NCI-H2029 treated with DMSO at 0.1 percent for 48 hours (cell line): ENCODE measurements around the gene SNAP47.

Source experiments
- DNase-seq: peaks from one replicate; lab custom pipeline; 2025; lab: John Stamatoyannopoulos, UW

The SNAP47 gene

DNA sequence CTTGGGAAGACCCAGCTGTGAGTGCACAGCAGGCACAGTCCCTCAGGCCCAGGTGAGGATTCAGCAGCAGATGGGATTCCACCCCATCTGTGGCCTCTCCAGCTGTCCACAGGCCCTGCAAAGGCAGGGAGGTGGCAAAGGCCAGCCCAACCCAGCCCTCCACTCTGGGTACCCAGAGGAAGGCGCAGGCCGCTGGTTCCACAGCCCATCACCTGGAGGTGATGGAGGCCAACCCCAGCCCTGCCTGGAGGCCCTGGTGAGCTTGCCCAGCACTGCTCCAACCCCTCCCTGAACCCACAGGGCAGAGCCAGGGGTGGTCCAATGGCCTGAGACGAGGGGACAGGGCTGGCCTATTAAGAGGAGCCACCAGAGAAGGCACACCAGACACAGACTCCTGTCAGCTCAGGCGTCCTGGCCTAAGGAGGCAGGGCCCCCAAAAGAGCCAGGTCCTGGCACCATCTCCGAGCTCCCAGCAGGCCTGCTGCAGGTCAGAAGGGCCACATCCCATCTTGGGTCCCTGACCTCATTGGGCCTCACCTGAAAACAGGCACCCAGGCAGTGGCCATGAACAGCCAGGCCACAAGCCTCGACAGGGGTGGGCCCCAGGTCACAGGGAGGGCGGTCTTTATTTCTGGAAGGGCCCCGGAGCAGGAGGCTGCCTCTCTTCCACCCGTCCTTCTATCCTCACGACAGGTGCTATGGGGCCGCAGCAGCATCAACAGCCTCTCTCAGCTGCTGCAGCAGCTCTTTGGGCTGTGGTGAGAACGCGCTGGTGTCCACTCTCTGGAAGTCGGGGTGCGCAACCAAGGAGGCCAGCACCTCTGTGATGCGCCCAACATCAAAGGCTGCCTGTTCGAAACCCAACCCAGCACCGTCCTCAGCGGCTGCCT lies 3.3 kb upstream of the SNAP47 start:
- no peak for DNase-seq

DNA sequence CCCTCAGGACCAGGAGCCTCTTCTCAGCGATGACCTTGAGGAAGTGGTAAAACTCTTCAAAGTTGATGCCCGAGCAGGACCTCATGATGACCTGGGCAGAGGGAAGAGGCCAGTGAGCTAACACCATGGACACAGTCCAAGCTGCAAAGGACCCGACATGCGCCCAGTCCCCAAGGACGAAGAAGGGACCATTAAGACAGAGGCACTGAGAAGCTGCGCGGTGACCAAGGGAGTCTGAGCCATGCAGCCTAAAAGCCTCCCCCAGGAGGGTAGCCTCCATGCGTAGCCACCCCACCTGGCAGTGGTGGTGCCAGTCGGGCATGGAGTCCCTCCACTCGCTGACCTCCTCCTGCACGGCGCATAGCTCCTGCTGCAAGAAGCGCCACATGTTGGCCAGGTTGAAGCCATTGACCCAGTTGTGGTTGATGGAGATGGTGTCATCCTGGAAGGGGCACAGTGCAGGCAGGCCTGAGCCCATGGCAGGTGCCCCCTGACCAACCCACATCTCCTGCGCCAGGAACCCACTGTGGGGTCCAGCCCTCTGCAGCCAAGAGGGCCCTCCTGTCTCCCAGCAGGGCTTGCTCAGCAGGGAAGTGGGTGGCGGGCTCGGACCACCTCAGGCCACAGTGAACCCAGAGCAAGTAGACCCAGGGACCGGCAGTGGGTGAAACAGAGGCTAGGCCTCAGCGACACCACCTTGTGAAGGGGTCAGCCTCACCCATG lies 2.5 kb upstream of the SNAP47 start:
- DNase-seq, result no peak

DNA sequence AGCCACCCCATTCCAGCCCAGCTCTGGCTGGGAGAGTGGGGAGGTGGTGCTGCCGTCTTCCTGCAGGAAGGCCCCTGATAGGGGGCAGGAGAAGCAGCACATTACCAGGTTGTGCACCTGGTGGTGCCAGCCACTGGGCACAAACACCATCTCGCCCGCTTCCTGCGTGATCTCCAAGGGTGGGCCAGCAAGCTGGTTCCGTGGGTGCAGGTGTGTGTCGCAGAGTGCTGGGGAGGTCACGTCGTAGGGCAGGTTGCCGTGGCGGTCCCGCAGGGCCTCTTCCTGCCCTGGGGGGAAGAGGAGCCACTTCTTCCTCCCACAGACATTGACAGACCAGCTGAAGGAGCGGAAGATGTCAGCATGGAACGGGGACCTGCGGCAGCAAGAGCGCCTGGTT lies 1.9 kb upstream of the SNAP47 start:
- no peak for DNase-seq

GRCh38 chr1:227733751-227734545 lies 1.3 kb upstream of the SNAP47 start:
- DNase-seq, result no peak

DNA sequence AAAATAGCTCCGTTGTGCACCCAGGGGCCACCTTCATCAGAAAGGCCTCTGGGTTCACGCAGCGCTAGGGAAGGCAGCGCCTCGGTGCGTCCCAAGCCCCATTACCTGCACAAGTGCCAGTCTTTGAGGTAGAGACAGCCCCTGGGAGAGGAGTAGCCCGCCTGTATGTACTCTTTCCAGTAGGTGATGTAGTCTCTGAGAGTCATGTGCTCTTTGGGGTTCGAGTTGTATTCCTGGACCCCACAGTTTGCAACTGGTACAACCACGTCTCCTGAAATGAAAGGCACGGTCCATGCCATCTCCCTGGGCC lies 734 bp upstream of the SNAP47 start:
- no peak for DNase-seq

GRCh38 chr1:227735539-227736285 lies 477 bp downstream of the SNAP47 start:
- no peak for DNase-seq

- no peak for DNase-seq
Measured at GRCh38 chr1:227736814-227737432, 1.7 kb downstream of the SNAP47 start.

DNA sequence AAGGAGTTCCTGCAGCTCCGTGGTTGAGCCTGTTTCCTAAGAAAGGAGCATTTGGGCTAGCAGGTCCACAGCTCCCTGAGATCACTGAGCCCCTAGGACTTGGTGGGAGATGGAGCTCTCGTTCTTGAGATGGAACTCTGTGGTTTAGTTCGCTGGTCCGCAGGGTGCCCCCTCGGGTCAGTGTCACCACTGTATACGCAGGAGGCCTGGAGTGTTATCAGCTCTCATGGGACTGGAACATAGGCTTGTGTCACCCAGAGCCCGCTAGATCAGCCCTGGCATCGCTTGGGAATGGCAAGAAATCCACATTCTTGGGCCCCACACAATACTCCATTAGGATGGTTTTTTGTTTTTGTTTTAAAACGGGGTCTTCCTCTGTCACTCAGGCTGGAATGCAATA lies 3.6 kb downstream of the SNAP47 start:
- DNase-seq, result no peak

GRCh38 chr1:227739636-227740035 lies 4.4 kb downstream of the SNAP47 start:
- no peak for DNase-seq

GRCh38 chr1:227740401-227740960 lies 5.2 kb downstream of the SNAP47 start:
- DNase-seq, result no peak

- DNase-seq, result no peak
Measured at GRCh38 chr1:227741166-227741870, 6.1 kb downstream of the SNAP47 start.

DNA sequence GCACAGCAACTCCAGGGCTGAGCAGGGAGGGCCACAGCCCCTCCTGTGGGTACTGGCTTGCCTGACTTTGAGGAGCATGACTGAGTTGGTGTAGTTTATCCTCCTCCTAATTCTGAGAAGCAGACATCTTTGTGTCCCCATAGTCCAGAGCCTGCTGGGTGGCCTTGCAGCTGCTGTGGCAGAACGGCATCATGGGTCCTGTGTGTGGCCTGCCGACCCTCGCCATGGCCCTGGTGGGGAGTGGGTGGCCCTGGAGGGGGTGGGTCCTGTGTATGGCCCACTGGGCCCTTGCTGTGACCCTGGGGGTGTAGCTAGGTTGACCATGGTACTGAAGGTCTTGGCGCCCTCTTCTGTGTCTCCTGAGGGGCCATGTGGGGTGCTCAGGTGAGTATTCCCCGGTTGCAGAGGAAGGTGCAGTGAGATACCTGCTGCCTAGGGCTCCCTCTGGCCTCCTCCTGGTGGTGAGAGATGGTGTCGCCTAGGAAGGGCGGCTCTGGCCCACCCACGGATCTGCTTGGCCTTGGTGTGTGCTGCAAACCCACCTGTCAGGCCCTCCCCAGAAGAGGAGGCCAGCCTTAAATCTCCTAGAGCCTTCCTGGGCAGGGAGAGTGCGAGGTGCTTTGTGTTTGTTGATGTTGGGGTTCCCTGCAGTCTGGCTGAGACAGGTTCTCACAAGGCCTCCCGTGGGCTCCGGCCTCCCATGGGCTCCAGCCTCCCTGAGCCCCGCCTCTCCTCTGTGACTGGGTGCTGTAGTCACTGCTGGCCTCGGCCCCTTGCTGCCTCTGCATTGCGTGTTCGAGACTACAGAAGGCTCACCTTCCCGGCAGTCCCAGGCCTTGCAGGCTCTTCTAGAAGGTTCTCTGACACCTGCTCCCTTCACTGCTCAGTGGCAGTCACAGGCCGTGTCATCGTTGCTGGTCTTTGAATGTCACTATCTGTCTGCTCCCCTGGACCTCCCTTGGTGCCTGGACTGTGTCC lies 7.8 kb downstream of the SNAP47 start:
- no peak for DNase-seq

- DNase-seq, result no peak
Measured at GRCh38 chr1:227744668-227745067, 9.4 kb downstream of the SNAP47 start.

- DNase-seq, result no peak
Measured at GRCh38 chr1:227745568-227746265, 10.5 kb downstream of the SNAP47 start.

GRCh38 chr1:227746676-227747075 lies 11.4 kb downstream of the SNAP47 start:
- no peak for DNase-seq

DNA sequence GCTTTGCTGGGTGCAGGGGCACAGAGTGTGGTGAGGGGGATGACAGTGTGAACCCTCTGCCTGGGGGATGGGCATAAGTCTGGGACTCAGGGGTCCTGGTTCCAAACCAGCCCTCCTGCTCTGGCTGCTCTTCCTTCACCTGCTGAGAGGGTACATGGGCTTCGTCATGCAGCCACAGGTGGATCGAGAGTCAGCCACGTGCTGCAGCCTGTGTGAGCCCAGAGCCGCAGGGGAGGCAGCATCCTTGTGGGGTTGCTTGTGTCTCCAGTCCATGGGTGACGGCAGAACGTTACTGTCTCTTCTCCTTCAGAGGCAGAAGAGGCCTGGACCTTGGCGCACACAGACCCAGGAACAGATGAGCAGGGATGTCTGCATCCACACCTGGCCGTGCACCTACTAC lies 12.1 kb downstream of the SNAP47 start:
- DNase-seq, result no peak

DNA sequence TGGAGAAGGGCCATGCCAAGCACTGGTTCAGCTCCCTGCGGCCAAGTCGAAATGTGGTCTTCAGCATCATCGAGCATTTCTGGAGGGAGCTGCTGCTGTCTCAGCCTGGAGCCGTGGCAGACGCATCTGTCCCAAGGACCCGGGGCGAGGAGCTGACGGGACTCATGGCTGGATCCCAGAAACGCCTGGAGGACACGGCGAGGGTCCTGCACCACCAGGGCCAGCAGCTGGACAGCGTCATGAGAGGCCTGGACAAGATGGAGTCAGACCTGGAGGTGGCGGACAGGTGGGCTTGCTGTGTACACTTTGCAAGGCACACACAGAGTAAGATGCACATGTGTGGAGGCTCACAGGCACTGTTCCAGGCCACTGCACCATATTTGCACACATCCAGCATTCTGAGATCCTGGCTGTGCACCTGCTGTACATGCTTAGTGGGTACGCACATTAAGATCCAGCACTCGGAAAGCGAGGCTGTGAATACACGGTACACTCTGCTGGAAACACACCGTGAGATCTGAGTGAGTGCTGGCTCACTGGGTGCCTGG lies 12.8 kb downstream of the SNAP47 start:
- DNase-seq, result no peak

GRCh38 chr1:227748496-227749182 lies 13.4 kb downstream of the SNAP47 start:
- no peak for DNase-seq
